GM12865 (cell line): ENCODE results near the gene ORMDL3.
A peak's percentile ranks its signal among the peaks of the same experiment; 100 is the strongest.

Source experiments
- DNase-seq: peaks from one replicate; pipeline ENCODE4 v3.0.0; 2010; ENCODE audit warnings: low read depth
- H3K4me3 ChIP-seq: 2 replicates; pipeline ENCODE4 v1.5.1; 2011; ENCODE audit warnings: mild to moderate bottlenecking, low read depth, low read length, control low read depth
- TF ChIP-seq, protein P1 (sequence below): IDR thresholded peaks from 2 replicates; pipeline ENCODE4 v1.5.1; 2011; ENCODE audit warnings: low read length, control low read depth, low read depth, inconsistent platforms; ENCODE audit not compliant: insufficient read depth; ENCODE audit errors: missing control alignments

ORMDL3 gene, protein sequence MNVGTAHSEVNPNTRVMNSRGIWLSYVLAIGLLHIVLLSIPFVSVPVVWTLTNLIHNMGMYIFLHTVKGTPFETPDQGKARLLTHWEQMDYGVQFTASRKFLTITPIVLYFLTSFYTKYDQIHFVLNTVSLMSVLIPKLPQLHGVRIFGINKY

DNA sequence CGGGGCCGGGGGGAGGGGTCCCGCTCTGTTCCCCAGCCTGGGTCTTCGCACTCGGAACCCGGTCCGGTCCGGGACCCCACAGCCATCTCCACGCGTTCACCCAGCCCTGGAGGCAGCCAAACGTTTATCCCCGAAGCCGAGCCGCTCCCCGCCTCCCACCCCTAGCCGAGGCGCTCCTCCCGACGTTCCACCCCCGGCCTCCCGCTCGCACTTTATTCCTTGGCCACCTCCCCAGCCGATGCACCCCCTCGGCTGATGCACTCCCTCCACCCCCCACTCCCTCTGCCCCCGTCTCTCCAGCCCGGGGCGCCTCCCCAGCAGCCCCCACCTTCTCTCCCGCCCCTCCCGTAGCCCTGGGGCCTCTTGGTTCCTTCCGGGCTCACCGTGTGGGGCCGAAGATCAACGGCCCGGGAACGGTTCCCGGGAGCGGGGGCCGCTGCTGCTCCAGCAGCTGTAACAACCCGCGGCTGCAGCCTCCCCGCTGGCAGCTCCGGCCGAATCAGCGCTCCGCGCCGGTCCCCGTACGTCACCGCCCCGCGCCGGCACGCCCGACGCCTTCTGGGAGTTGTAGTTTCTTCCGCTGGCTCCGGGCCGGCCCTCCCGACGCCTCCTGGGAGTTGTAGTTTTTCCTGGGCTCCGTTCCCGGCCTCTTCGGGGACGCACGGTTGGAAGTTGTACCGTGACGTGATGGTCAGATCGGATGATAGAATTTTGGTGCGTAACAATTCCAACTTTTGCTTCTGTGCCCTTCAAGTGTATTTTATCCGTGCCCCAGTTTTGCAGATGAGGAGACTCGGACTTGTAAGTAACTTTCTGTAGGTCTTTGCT, at the start of gene ORMDL3, which contains the start of gene LRRC3C:
Gene ORMDL3 (minus strand): TSS at position 501 of the 828 bp plus-strand sequence. CDS start 3,398 bp downstream, outside the sequence.
Gene LRRC3C (plus strand): TSS at position 632 of the 828 bp plus-strand sequence. CDS start 13,792 bp downstream, outside the sequence.
- TF ChIP-seq, protein P1, sequence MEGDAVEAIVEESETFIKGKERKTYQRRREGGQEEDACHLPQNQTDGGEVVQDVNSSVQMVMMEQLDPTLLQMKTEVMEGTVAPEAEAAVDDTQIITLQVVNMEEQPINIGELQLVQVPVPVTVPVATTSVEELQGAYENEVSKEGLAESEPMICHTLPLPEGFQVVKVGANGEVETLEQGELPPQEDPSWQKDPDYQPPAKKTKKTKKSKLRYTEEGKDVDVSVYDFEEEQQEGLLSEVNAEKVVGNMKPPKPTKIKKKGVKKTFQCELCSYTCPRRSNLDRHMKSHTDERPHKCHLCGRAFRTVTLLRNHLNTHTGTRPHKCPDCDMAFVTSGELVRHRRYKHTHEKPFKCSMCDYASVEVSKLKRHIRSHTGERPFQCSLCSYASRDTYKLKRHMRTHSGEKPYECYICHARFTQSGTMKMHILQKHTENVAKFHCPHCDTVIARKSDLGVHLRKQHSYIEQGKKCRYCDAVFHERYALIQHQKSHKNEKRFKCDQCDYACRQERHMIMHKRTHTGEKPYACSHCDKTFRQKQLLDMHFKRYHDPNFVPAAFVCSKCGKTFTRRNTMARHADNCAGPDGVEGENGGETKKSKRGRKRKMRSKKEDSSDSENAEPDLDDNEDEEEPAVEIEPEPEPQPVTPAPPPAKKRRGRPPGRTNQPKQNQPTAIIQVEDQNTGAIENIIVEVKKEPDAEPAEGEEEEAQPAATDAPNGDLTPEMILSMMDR, result no peak
- H3K4me3 ChIP-seq, result peak within 1 kb of the TSS; percentile 87
- peak; percentile 94 for DNase-seq

DNA sequence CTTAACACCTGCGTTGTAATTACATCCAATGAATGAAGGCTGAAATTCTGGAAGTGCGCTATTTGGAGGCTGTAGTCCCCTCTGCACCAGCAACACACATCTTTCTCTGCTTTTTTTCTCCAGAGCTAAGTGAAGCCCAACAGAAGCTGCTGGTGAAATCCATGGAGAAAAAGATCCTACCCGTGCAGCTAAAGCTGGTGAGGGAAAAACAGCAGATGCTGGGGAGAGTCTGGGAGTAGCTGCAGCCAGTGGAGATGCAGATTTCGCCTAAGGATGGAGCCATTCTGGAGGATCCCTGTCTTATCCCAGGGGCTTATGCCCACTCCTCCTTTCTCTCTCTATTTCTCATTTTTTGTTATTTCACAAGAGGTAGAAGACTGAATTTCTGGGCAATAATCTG, 48.4 kb upstream of the ORMDL3 start:
- no peak for DNase-seq
- TF ChIP-seq, protein P1, result no peak
- no peak overlapping the region for H3K4me3 ChIP-seq

DNA sequence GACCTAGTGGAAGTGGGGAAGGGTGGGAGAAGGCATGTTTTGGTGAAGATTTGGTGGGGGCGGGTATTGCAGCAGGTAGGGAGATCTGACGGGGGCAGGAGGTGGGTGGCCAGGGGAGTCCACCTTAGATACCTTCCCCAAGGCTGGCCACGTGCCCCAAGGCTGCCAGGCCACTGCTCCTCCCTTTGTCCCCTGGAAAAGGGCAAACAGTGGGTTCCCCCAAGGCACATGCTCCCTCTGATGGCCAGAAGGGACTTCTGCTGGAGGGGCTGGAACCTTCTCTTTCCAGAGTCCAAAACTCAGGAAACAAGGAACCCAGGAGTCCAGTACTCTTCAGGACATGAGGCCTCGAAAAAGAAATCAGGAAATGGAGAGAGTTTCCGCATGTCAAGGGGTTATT, 47.0 kb upstream of the ORMDL3 start:
- DNase-seq, result no peak
- H3K4me3 ChIP-seq, result no peak overlapping the region
- TF ChIP-seq, protein P1, result no peak

DNA sequence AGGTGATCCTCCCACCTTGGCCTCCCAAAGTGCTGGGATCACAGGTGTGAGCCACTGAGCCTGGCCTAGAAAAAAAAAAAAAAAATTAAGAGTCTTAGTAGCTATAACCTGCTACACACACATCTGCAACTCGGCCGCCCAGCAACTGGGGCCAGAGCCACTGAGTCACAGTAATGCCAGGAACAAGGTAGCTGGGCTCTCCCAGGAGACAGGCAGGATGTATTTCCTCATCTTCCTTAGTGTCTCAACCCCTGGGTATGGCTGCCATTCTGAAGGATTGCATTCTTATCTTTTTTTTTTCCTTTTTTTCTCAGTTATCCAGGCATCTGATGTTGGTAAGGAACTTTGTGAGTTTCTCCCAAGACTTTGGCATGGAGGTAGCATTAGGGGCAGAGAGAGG, 46.1 kb upstream of the ORMDL3 start:
- no peak for DNase-seq
- TF ChIP-seq, protein P1, result no peak

DNA sequence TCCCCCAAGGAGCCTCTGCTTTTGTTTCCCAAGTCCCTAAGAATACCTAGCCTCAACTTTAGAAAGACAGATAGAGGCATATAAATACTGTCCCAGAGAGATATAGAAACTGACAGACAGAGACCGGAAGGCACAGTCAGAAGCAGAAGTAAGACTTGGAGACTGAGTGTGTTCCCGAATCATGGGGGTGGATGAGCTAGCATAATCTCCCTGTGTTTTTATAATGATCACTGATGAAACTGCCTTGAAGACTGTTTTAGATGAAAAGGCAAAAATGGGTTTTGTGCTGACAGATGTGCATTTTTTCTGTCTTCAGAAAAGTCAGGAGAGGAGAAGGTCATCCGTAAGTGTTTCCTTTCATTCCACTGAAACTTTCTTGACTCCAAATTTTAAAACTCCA, 44.9 kb upstream of the ORMDL3 start:
- no peak for DNase-seq
- no peak overlapping the region for H3K4me3 ChIP-seq
- TF ChIP-seq, protein P1, result no peak

More for the DNA sequence above, 46.1 kb upstream of the ORMDL3 start:
- H3K4me3 ChIP-seq, result no peak overlapping the region

DNA sequence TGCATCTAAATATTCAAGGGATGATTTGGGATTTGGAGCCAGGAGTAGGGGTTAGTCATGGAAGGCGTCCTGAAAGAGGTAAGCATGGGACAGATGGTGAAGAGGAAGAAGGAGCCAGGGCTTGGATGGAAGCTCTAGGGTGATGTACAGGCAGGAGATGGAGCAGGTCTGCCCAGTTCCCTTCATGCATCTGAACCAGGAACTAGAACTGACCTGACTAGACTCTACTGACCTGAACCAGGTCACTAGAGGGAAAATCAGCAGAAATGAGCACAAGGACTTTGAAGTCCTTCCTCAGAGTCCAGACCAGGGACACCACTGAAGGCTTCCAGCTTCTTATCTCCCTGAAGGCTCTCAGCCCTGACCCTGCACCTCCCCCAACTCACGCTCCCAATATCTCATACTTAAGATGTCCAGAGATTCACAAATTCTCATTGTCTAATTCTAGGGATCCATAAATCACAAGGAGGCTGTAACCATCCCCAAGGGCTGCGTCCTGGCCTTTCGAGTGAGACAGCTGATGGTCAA, 43.7 kb upstream of the ORMDL3 start:
- TF ChIP-seq, protein P1, result no peak
- DNase-seq, result no peak
- H3K4me3 ChIP-seq, result no peak overlapping the region
